Smooth muscle cell (in vitro differentiated cells): ENCODE measurements around the gene BCL2A1. TPM values are rescaled to one million over a fixed set of nuclear protein-coding genes. Genes with fewer than 3 reads are reported as not detected.

Source experiments
- DNase-seq: peaks from one replicate; lab custom pipeline; 2025; ENCODE audit not compliant: unreplicated experiment; lab: John Stamatoyannopoulos, UW
- H2AFZ ChIP-seq: fragments of 200-600 bp; sonication (generic); 2 replicates; pipeline ENCODE4 v1.6.0; 2016; ENCODE audit warnings: antibody characterized with exemption, low read depth, mild to moderate bottlenecking
- H3F3A ChIP-seq: fragments of 200-600 bp; sonication (generic); 2 replicates; pipeline ENCODE4 v1.6.0; 2017; ENCODE audit warnings: antibody characterized with exemption, low read depth
- H3K27ac ChIP-seq: fragments of 200-600 bp; sonication (generic); 2 replicates; pipeline ENCODE4 v1.5.1; 2016; ENCODE audit warnings: low read depth, mild to moderate bottlenecking
- H3K27me3 ChIP-seq: fragments of 200-600 bp; sonication (generic); 2 replicates; pipeline ENCODE4 v1.6.1; 2016; ENCODE audit warnings: low read depth, mild to moderate bottlenecking
- H3K36me3 ChIP-seq: fragments of 200-600 bp; sonication (generic); 2 replicates; pipeline ENCODE4 v1.5.1; 2016; ENCODE audit warnings: low read depth
- H3K4me1 ChIP-seq: fragments of 200-600 bp; sonication (generic); 2 replicates; pipeline ENCODE4 v1.5.1; 2016; ENCODE audit warnings: low read depth
- H3K4me2 ChIP-seq: fragments of 200-600 bp; sonication (generic); 2 replicates; pipeline ENCODE4 v1.6.0; 2016; ENCODE audit warnings: mild to moderate bottlenecking
- H3K4me3 ChIP-seq: fragments of 200-600 bp; sonication (generic); 2 replicates; pipeline ENCODE4 v1.5.1; 2016; ENCODE audit warnings: mild to moderate bottlenecking
- H3K79me2 ChIP-seq: fragments of 200-600 bp; sonication (generic); 2 replicates; pipeline ENCODE4 v1.6.0; 2016; ENCODE audit warnings: low read depth, mild to moderate bottlenecking
- H3K9ac ChIP-seq: fragments of 200-600 bp; sonication (generic); 2 replicates; pipeline ENCODE4 v1.6.0; 2016; ENCODE audit warnings: low read depth
- H3K9me3 ChIP-seq: fragments of 200-600 bp; sonication (generic); replicated peaks from 2 replicates; pipeline ENCODE4 v1.5.1; 2016; ENCODE audit warnings: low read depth
- H4K20me1 ChIP-seq: fragments of 200-600 bp; sonication (generic); 2 replicates; pipeline ENCODE4 v1.6.0; 2016; ENCODE audit warnings: low read depth
- CTCF ChIP-seq: fragments of 200-600 bp; sonication (generic); IDR thresholded peaks from 2 replicates; pipeline ENCODE4 v1.5.1; 2017; ENCODE audit warnings: borderline replicate concordance, mild to moderate bottlenecking, antibody characterized with exemption; ENCODE audit not compliant: insufficient read depth, poor library complexity, severe bottlenecking
- WGBS: methylation state at CpG from one replicate; pipeline ENCODE4 v1.1.7; 2016; ENCODE audit warnings: low lambda C conversion rate; 5-methylcytosine and 5-hydroxymethylcytosine counted together
- polyA plus RNA-seq: library from polyadenylated mRNA; unstranded; fragments of >200 nt; fragmentation: Nextera tagmentation; extraction: Ambion mirVana; gene quantifications from 2 replicates; pipeline ENCODE4 v1.2.1, GENCODE V29; 2016
- total RNA-seq: library from RNA; depleted of rRNA; stranded (reverse); fragments of >200 nt; gene quantifications from 2 replicates; pipeline ENCODE4 v1.2.3, GENCODE V29; 2014

Gene BCL2A1
- total and polyA plus RNA-seq, 2 experiments from 2014 or later = 13.4 to 18.2 TPM

- Histone ChIP-seq H4K20me1 (no peaks in the 10 kb centered on the region), H3K9me3 (no peaks in the 10 kb centered on the region), H3K27me3 (no peaks in the 10 kb centered on the region), H3K36me3 (no peaks in the 10 kb centered on the region), H3K4me1 (no peaks in the 10 kb centered on the region), H3K4me2 (no peak overlapping the region), H3K27ac (no peak overlapping the region), H3F3A (no peaks in the 10 kb centered on the region), H3K4me3 (no peak overlapping the region), H3K79me2 (no peaks in the 10 kb centered on the region), H2AFZ (peak overlapping the region; percentile 72), H3K9ac (no peak overlapping the region)
- no peak for TF ChIP-seq CTCF
- no peak for DNase-seq
- 93% methylated on average over 12 of the region's 12 CpGs for WGBS
These were observed 32.2 kb upstream of the BCL2A1 start for GRCh38 chr15:80003171-80003570.

GRCh38 chr15:80002267-80002666, 31.3 kb upstream of the BCL2A1 start:
- Histone ChIP-seq H3K4me2 (no peak overlapping the region), H3K4me1 (no peaks in the 10 kb centered on the region), H3K36me3 (no peaks in the 10 kb centered on the region), H2AFZ (no peak overlapping the region), H3K27me3 (no peaks in the 10 kb centered on the region), H4K20me1 (no peaks in the 10 kb centered on the region), H3K9me3 (no peaks in the 10 kb centered on the region), H3F3A (no peaks in the 10 kb centered on the region), H3K79me2 (no peaks in the 10 kb centered on the region), H3K27ac (no peak overlapping the region), H3K4me3 (no peak overlapping the region), H3K9ac (no peak overlapping the region)
- whole genome bisulfite sequencing = 96% methylated on average over 3 of the region's 3 CpGs
- TF ChIP-seq CTCF = no peak
- DNase-seq = no peak

GRCh38 chr15:79994615-79995014, 23.6 kb upstream of the BCL2A1 start:
- Histone ChIP-seq H3F3A (no peaks in the 10 kb centered on the region), H3K9ac (no peak overlapping the region), H3K4me2 (no peak overlapping the region), H3K27me3 (no peaks in the 10 kb centered on the region), H3K9me3 (no peaks in the 10 kb centered on the region), H3K36me3 (no peaks in the 10 kb centered on the region), H2AFZ (peak overlapping the region; percentile 61), H4K20me1 (no peaks in the 10 kb centered on the region), H3K79me2 (no peaks in the 10 kb centered on the region), H3K4me1 (no peaks in the 10 kb centered on the region), H3K4me3 (no peak overlapping the region), H3K27ac (no peak overlapping the region)
- DNase-seq = no peak
- no peak for TF ChIP-seq CTCF
- 68% methylated on average over 3 of the region's 3 CpGs for WGBS

GRCh38 chr15:79991826-79992225, 20.8 kb upstream of the BCL2A1 start:
- no peak overlapping the region for H3K4me3 ChIP-seq
- WGBS = 70% methylated on average over 4 of the region's 4 CpGs
- H3F3A ChIP-seq = no peaks in the 10 kb centered on the region
- H3K4me1 ChIP-seq = no peaks in the 10 kb centered on the region
- H3K79me2 ChIP-seq = no peaks in the 10 kb centered on the region
- H3K27ac ChIP-seq = no peak overlapping the region
- H3K36me3 ChIP-seq = no peaks in the 10 kb centered on the region
- no peaks in the 10 kb centered on the region for H3K9me3 ChIP-seq
- H3K9ac ChIP-seq = no peak overlapping the region
- no peak for TF ChIP-seq CTCF
- no peak for DNase-seq
- no peaks in the 10 kb centered on the region for H3K27me3 ChIP-seq
- H4K20me1 ChIP-seq = no peaks in the 10 kb centered on the region
- H2AFZ ChIP-seq = no peak overlapping the region
- no peak overlapping the region for H3K4me2 ChIP-seq
